Measurements from ENCODE around the gene TRIP13. TPM values are rescaled to one million over a fixed set of nuclear protein-coding genes. Genes with fewer than 3 reads are reported as not detected.

Gene TRIP13
- total and polyA plus RNA-seq, 8 donors, result 0.31 to 1.2 (median 0.51) TPM; not detected in 1

DNA sequence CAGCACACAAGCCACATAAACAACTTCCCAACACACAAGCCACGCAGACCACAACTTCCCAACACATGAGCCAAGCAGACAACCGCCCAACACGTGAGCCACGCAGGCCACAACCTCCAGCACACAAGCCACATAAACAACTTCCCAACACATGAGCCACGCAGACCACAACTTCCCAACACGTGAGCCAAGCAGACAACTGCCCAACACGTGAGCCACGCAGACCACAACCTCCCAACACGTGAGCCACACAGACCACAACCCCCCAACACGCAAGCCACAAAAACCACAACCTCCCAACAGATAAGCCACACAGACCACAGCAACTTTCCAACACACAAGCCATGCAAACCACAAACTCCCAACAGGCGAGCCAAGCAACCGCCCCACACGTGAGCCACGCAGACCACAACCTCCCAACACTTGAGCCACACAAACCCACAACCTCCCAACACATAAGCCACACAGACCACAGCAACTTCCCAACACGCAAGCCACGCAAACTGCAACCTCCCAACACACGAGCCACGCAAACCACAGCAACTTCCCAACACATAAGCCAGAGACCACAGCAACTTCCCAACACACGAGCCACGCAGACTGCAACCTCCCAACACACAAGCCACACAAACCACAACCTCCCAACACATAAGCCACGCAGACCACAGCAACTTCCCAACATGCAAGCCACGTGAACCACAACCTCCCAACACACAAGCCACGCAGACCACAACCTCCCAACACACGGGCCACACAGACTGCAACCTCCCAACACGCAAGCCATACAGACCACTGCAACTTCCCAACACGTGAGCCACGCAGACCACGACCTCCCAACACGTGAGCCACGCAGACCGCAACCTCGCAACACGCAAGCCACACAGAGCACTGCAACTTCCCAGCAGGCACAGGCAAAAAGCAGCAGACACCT lies 10.2 kb upstream of the TRIP13 start:
- Histone ChIP-seq H3K9me3 (no peaks in the 10 kb centered on the region), H3K36me3 (peaks cover 6 to 61% (median 19%) of the 10 kb centered on the region in 3 donors), H3K4me1 (no peaks in the 10 kb centered on the region), H3K4me3 (no peak overlapping the region), H3K27ac (no peak overlapping the region), H3K27me3 (no peaks in the 10 kb centered on the region)
- 95% methylated on average over 33 of the region's 33 CpGs for WGBS, 2 donors
- TF ChIP-seq, protein P1, sequence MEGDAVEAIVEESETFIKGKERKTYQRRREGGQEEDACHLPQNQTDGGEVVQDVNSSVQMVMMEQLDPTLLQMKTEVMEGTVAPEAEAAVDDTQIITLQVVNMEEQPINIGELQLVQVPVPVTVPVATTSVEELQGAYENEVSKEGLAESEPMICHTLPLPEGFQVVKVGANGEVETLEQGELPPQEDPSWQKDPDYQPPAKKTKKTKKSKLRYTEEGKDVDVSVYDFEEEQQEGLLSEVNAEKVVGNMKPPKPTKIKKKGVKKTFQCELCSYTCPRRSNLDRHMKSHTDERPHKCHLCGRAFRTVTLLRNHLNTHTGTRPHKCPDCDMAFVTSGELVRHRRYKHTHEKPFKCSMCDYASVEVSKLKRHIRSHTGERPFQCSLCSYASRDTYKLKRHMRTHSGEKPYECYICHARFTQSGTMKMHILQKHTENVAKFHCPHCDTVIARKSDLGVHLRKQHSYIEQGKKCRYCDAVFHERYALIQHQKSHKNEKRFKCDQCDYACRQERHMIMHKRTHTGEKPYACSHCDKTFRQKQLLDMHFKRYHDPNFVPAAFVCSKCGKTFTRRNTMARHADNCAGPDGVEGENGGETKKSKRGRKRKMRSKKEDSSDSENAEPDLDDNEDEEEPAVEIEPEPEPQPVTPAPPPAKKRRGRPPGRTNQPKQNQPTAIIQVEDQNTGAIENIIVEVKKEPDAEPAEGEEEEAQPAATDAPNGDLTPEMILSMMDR (IDR thresholded peaks at IDR 0.05), result no peak
- DNase-seq (no peak), ATAC-seq (no peak), FAIRE-seq (no peak)
- intact Hi-C loops (cut with DNase I), result no loop called here

DNA sequence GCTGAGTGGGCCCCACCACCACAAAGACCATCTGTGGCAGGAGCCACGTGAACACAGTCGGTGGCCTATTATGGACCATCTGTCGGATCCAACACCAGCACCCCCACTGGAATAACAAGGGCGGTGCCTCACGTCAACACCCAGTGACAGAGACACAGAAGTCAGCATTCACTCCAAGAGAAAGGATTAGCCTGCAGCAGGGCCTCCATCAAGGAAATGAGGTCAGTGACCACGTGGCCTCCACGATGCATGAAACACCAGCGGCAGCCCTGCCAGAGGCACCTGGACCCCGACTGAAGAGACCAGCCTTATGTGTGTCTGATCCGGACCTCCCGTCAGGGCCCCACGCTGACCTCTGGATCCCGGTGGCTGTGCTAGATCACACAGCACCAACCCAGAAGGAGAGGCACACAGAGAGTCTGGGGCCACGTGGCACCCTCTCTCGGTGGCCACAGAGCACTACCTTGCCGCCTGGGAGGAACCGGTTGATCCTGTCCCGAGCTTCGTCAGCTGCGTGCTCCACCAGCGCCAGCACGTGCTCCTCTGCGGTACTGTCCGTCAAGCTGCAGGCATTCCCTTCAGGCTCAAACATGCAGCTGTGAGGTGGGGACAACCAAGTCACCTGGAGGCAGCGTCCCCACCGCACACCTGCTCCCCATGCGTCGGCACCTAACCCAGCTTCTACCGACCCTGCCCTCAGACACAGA lies 9.1 kb upstream of the TRIP13 start:
- Histone ChIP-seq H3K36me3 (peaks cover 6 to 59% (median 19%) of the 10 kb centered on the region in 3 donors), H3K27ac (no peak overlapping the region), H3K27me3 (no peaks in the 10 kb centered on the region), H3K4me3 (no peak overlapping the region), H3K9me3 (no peaks in the 10 kb centered on the region), H3K4me1 (no peaks in the 10 kb centered on the region)
- TF ChIP-seq, protein P1 (IDR thresholded peaks at IDR 0.05), result no peak
- 95% methylated on average over 29 of the region's 29 CpGs for WGBS, 2 donors
- FAIRE-seq (no peak), DNase-seq (peak in 1 of 6 donors; percentile 42), ATAC-seq (no peak)
- intact Hi-C loops (cut with DNase I), result no loop called here

DNA sequence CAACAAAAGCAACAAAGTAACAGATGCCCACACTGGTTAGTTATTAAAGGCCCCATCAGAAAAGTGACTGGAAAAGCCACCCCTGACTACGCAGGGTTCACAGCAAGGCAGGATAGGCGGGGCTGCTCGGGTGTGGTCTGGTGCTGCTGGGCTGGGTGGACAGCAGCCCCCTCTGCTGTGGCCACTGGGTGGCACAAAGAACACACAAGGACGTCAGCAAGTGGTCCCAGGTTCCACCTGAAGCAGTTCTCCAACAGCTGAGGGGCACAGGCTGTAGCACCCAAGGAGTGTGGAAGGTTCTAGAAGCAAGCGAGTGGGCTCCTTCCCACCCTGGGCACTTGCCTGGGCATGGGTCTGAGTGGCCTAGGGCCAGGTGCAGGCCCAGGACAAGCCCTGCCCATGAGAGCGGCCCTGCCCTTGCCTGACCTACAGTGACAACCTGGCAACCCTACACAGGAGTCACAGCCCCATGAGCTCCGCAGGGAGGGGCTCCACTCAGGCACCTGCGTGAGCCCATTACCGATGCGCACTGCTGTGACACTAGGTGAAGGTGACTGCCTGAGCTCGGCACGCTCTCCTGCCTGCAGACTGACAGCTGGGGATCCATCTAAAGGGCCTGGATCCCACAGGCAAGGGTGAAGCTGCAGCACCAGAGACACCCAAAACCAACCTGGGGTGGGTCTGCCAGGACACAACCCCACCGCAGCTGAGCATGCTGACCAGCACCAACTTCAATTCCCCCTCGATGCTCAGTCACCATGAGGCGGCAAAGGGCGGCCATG lies 8.1 kb upstream of the TRIP13 start:
- WGBS, 2 donors, result 91 to 93% methylated on average over 16 of the region's 16 CpGs
- Histone ChIP-seq H3K27me3 (no peaks in the 10 kb centered on the region), H3K4me3 (no peak overlapping the region), H3K9me3 (no peaks in the 10 kb centered on the region), H3K4me1 (no peaks in the 10 kb centered on the region), H3K36me3 (peaks cover 6 to 63% (median 19%) of the 10 kb centered on the region in 3 donors), H3K27ac (no peak overlapping the region)
- TF ChIP-seq, protein P1 (IDR thresholded peaks at IDR 0.05), result no peak
- DNase-seq (peak in 1 of 6 donors; percentile 61), FAIRE-seq (no peak), ATAC-seq (peak in 1 of 4 donors; percentile 33)
- intact Hi-C loops (cut with DNase I), result no loop called here

DNA sequence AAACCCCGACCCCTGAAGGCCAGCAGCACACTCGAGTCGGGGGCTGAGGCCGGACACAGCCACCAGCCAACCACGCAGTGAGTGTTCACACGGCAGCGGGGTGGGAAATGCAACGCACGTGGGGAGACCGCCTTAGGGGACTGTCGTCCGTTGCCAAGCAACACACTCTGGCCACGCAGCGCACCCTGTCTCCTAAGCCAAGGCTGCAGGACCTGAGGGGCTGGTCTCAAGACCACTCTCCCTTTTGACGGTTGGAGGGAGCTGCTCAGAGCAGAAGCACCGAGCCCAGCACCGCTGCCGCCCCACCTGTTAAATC lies 7.6 kb upstream of the TRIP13 start:
- no peaks in the 10 kb centered on the region for H3K4me1 ChIP-seq
- H3K27ac ChIP-seq, result no peak overlapping the region
- H3K9me3 ChIP-seq, result no peaks in the 10 kb centered on the region
- intact Hi-C loops (cut with DNase I), result no loop called here
- DNase-seq (peak in 1 of 6 donors; percentile 43), FAIRE-seq (no peak), ATAC-seq (no peak)
- H3K36me3 ChIP-seq, result peaks cover 6 to 63% (median 19%) of the 10 kb centered on the region in 3 donors
- H3K27me3 ChIP-seq, result no peaks in the 10 kb centered on the region
- TF ChIP-seq, protein P1 (IDR thresholded peaks at IDR 0.05), result no peak
- 90 to 92% methylated on average over 18 of the region's 18 CpGs for WGBS, 2 donors
- H3K4me3 ChIP-seq, result no peak overlapping the region
